Activated CD4-positive, alpha-beta memory T cell treated with anti-CD3 and anti-CD28 coated beads, Interleukin-2, amount 10 ng/mL, durations not matched to agents 7 days and 5 days (primary cell): Measurements from ENCODE around the gene MARCO. TPM values are rescaled to one million over a fixed set of nuclear protein-coding genes. Genes with fewer than 3 reads are reported as not detected.
"Not testable (repeated sequence)": the region's sequence is repeated elsewhere in the genome, so short reads cannot be mapped to it uniquely, and the experiment has no call there.

ENCODE experiments used
- CTCF ChIA-PET: fragments of 350-600 bp; sonication (Branson Sonifier 250); formaldehyde crosslinking; loops from one replicate; lab custom pipeline; 2021; ENCODE audit warnings: antibody characterized with exemption, inconsistent platforms; lab: Charles Lee
- POLR2A ChIA-PET: fragments of 350-600 bp; sonication (Branson Sonifier 250); formaldehyde crosslinking; loops from one replicate; lab custom pipeline; 2021; ENCODE audit warnings: antibody characterized with exemption; lab: Charles Lee
- DNase-seq: peaks from one replicate; pipeline ENCODE4 v3.0.0-alpha.2; 2020
- H3K27ac Mint-ChIP-seq: one replicate; pipeline ENCODE4 v1.8.0; 2021; ENCODE audit warnings: mild to moderate bottlenecking, mixed read lengths
- H3K27me3 Mint-ChIP-seq: one replicate; pipeline ENCODE4 v1.8.0; 2021; ENCODE audit warnings: mixed read lengths
- H3K36me3 Mint-ChIP-seq: one replicate; pipeline ENCODE4 v1.8.0; 2021; ENCODE audit warnings: low read depth, mixed read lengths
- H3K4me1 Mint-ChIP-seq: one replicate; pipeline ENCODE4 v1.8.0; 2021; ENCODE audit warnings: mixed read lengths
- H3K4me3 Mint-ChIP-seq: one replicate; pipeline ENCODE4 v1.8.0; 2021; ENCODE audit warnings: mild to moderate bottlenecking, mixed read lengths
- H3K9me3 Mint-ChIP-seq: one replicate; pipeline ENCODE4 v1.8.0; 2021; ENCODE audit warnings: mixed read lengths
- total RNA-seq, 2 experiments: library from RNA; stranded (reverse); gene quantifications; one replicate each; pipeline ENCODE4 v1.2.3, GENCODE V29; 2021

The MARCO gene
- total RNA-seq, 2 experiments from 2014 or later = not detected

DNA sequence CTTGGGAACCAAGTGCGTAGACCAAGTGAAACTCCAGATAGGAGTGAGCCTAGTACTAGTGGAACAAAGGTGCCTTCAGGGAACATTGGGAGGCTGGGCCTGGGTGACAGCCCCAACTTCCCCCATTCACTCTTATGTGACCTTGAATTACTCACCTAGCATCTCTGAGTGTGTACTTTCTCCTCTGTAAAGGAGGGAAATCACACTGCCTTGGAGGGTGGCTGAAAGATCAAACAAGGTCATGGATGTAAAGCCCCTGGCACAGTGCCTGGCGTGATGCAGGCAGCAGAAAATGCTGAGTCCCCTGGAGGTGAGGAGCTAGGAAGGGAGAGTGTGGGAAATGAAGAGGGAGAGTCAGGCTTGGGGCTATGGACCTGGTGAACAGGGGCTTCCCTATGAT lies 45.9 kb downstream of the MARCO start:
- no peak overlapping the region for H3K27ac Mint-ChIP-seq
- CTCF ChIA-PET = no interaction called here
- no peaks in the 10 kb centered on the region for H3K4me1 Mint-ChIP-seq
- DNase-seq = peak; percentile 7
- POLR2A ChIA-PET = no interaction called here
- no peaks in the 10 kb centered on the region for H3K36me3 Mint-ChIP-seq
- H3K27me3 Mint-ChIP-seq = no peaks in the 10 kb centered on the region
- H3K4me3 Mint-ChIP-seq = no peak overlapping the region
- H3K9me3 Mint-ChIP-seq = no peaks in the 10 kb centered on the region

DNA sequence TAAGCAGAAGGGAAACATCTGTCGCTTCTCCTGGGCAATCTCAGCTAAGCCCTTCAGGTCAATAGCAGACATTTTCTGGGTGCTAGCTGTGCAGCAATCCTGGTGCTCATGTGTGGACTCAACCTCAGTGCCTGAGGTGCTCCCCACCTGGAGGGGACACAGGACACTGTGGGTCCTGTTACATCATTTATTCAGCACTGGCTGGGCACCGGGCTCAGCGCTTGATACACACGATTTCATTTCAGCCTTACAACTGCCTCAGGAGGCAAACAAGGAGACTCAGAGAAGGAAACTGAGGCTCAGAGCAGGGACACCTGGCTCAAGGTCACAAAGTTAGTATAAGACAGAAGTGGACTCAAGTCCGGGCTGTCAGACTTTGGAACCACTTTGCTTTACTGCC lies 46.7 kb downstream of the MARCO start:
- Mint-ChIP-seq H3K4me1 (no peaks in the 10 kb centered on the region), H3K9me3 (no peaks in the 10 kb centered on the region), H3K4me3 (no peak overlapping the region), H3K27me3 (no peaks in the 10 kb centered on the region), H3K27ac (no peak overlapping the region), H3K36me3 (no peaks in the 10 kb centered on the region)
- ChIA-PET POLR2A (no interaction called here), CTCF (no interaction called here)
- peak; percentile 3 for DNase-seq

DNA sequence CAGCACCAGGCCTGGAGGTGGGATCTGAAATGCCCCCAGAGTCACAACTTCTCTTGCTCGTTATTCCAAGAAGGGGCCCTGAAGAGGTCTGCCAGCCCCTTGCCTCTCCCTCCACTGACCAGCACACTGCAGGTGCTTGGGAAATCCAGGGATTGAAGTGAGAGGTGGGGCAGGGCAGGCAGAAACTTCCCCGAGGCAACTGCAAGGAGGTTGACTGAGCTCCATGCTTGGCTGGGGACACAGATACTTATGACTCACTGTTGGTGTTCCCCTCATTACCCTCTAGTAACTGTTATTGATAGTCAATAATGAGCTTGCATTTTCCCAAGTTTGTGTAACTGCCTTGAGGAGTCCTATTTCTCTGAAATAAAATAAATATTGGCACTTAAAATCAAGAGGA lies 47.5 kb downstream of the MARCO start:
- Mint-ChIP-seq H3K36me3 (no peaks in the 10 kb centered on the region), H3K9me3 (no peaks in the 10 kb centered on the region), H3K27me3 (no peaks in the 10 kb centered on the region), H3K4me1 (no peaks in the 10 kb centered on the region), H3K27ac (no peak overlapping the region), H3K4me3 (no peak overlapping the region)
- peak; percentile 2 for DNase-seq
- ChIA-PET POLR2A (no interaction called here), CTCF (no interaction called here)

DNA sequence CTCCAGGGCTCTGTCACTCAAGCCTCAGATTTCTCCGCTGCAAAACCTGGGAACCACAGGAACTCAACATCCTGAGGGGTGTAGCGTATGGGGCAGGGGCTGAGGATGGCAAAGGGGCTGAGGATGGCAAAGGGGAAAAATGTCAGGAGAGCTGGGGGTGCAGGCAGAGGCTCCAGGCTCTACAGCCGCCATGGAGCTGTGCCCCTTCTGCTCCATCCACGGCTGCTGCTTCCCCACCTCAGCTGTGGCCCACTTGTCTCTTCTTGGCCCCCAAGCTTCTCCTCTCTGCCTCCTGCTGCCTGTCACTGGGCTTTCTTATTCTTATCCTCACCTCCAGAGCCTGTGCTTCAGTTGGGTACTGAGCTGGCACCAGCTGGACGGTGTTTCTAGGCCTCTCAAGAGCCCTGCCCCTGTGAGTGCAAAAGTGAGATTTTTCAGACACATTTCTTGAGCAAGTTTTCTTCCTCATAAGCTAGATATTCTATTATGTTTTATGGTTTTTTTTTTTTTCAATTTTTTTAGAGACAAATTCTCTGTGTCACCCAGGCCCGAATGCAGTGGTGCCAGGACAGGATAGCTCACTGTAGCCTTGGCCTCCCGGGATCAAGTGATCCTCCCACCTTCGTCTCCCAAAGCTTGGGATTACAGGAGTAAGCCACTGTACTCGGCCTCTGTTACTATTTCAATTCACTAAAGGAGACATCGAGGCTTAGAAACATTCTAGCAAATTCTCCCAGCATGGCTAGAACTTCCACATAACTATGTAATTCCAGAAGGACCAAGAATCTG lies 49.0 kb downstream of the MARCO start:
- Mint-ChIP-seq H3K4me1 (no peaks in the 10 kb centered on the region), H3K27me3 (no peaks in the 10 kb centered on the region), H3K27ac (no peak overlapping the region), H3K36me3 (no peaks in the 10 kb centered on the region), H3K4me3 (no peak overlapping the region), H3K9me3 (no peaks in the 10 kb centered on the region)
- CTCF ChIA-PET = no interaction called here
- DNase-seq = peak; percentile 10
- POLR2A ChIA-PET = no interaction called here

DNA sequence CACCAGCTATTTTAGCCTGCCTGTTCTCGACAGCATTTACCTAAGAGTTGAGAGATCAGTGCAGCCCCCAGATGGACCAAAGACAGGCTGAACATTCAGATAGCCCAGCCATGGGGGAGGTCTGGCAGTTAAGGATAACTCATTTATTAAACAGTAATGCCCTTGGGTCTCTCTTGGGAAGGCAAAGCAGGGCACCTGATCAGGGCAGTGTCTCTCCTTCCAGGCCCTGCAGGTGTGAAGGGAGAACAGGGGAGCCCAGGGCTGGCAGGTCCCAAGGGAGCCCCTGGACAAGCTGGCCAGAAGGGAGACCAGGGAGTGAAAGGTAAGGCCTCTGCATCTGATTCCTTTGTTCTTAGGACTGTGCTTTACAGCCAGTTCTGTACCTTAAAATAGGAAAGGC lies 49.6 kb downstream of the MARCO start:
- H3K4me3 Mint-ChIP-seq = no peak overlapping the region
- no peaks in the 10 kb centered on the region for H3K27me3 Mint-ChIP-seq
- no peaks in the 10 kb centered on the region for H3K4me1 Mint-ChIP-seq
- no peaks in the 10 kb centered on the region for H3K36me3 Mint-ChIP-seq
- H3K9me3 Mint-ChIP-seq = no peaks in the 10 kb centered on the region
- CTCF ChIA-PET = no interaction called here
- POLR2A ChIA-PET = no interaction called here
- peak; percentile 2 for DNase-seq
- no peak overlapping the region for H3K27ac Mint-ChIP-seq

DNA sequence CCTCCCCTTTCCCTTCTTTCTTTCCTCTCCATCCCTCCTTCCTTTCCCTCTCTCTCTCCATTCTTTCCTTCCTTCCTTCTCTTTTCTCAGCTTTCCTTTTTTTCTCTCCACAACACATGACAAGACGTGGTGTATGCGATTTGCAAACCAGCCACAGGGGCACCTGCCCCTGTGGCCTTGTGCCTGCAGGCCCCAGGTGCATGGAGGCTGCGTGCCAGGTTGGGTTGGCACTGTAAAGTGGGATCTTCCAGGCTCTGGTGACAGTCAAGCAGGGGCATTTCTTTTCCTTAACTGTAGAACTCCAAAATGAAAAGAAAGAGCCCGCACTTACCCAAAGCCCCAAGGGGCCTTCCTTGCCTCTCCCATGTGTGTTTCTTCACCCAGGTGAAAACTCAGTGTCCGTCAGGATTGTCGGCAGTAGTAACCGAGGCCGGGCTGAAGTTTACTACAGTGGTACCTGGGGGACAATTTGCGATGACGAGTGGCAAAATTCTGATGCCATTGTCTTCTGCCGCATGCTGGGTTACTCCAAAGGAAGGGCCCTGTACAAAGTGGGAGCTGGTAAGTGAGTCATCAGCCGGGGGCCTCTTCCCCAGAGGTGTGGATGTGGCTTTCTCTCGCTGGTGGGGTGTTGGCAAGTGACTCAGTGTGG lies 50.9 kb downstream of the MARCO start:
- Mint-ChIP-seq H3K27ac (no peak overlapping the region), H3K4me1 (no peaks in the 10 kb centered on the region), H3K36me3 (no peaks in the 10 kb centered on the region), H3K4me3 (no peak overlapping the region), H3K27me3 (no peaks in the 10 kb centered on the region), H3K9me3 (no peaks in the 10 kb centered on the region)
- no peak for DNase-seq
- POLR2A ChIA-PET = no interaction called here
- CTCF ChIA-PET = interaction anchor here (1.4 kb wide), 1 partner anchor 34 kb away, joined by 3 read pairs; no protein-coding TSS in a partner anchor

DNA sequence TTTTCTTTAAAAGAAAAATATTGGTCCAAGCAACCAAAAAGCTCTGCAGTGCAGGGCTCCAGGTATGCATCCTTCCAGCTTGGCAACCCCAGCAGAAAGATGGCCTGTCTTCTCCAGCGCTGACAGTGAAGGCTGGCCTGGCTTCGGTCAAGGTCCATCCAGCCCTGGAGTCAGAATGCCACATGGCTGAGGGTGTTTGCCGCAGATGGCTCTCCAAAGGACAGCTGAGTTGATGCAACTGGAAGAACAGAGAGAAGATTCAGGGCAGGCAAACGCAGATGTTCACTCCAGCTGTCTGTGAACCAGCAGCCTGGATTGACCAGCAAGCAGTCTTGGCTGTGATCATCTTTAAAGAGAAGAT lies 51.4 kb downstream of the MARCO start:
- peak; percentile 13 for DNase-seq
- Mint-ChIP-seq H3K27ac (no peak overlapping the region), H3K4me3 (no peak overlapping the region), H3K27me3 (no peaks in the 10 kb centered on the region), H3K9me3 (no peaks in the 10 kb centered on the region), H3K36me3 (no peaks in the 10 kb centered on the region), H3K4me1 (no peaks in the 10 kb centered on the region)
- POLR2A ChIA-PET = no interaction called here
- CTCF ChIA-PET = interaction anchor here (1.4 kb wide), 1 partner anchor 33 kb away, joined by 3 read pairs; no protein-coding TSS in a partner anchor

DNA sequence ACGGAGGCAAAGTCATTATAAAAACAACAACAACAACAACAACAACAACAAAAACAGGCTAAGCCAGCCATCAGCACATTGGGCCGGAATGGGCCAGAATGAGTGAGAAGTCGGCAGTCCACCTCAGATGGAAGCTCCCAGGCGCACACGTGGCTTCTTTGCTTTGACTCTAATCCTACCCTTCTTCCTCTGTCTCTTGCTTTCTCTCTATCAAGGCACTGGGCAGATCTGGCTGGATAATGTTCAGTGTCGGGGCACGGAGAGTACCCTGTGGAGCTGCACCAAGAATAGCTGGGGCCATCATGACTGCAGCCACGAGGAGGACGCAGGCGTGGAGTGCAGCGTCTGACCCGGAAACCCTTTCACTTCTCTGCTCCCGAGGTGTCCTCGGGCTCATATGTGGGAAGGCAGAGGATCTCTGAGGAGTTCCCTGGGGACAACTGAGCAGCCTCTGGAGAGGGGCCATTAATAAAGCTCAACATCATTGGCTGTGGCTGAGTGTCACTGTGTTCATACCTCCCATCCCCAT lies 52.2 kb downstream of the MARCO start:
- Mint-ChIP-seq H3K4me1 (no peaks in the 10 kb centered on the region), H3K9me3 (no peaks in the 10 kb centered on the region), H3K27me3 (no peaks in the 10 kb centered on the region), H3K4me3 (no peak overlapping the region), H3K27ac (no peak overlapping the region), H3K36me3 (no peaks in the 10 kb centered on the region)
- DNase-seq = no peak
- ChIA-PET POLR2A (no interaction called here), CTCF (interaction anchor here (1.4 kb wide), 1 partner anchor 32 kb away, joined by 3 read pairs; no protein-coding TSS in a partner anchor)

DNA sequence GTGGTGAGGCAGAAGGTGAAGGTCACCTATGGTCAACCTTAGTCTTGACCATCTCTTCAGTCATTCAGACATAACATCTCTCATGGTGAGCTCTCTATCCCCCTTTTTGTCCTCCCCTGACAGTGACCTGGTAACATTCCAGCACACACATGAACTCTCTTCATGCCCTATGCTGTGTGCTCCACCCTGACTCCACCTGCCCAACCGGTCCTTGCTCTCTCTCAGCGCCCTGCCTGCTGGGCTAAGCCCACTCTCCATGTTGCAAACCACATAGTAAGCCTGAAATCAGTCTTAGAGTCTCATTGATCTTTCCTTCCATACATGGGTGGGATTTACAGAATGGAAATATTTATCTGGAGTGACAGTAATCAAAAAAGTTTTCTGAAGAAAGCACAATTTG lies 52.8 kb downstream of the MARCO start:
- no peak for DNase-seq
- Mint-ChIP-seq H3K4me3 (no peak overlapping the region), H3K27ac (no peak overlapping the region), H3K36me3 (no peaks in the 10 kb centered on the region), H3K27me3 (no peaks in the 10 kb centered on the region), H3K9me3 (no peaks in the 10 kb centered on the region), H3K4me1 (no peaks in the 10 kb centered on the region)
- ChIA-PET POLR2A (no interaction called here), CTCF (interaction anchor here (1.4 kb wide), 1 partner anchor 32 kb away, joined by 3 read pairs; no protein-coding TSS in a partner anchor)

DNA sequence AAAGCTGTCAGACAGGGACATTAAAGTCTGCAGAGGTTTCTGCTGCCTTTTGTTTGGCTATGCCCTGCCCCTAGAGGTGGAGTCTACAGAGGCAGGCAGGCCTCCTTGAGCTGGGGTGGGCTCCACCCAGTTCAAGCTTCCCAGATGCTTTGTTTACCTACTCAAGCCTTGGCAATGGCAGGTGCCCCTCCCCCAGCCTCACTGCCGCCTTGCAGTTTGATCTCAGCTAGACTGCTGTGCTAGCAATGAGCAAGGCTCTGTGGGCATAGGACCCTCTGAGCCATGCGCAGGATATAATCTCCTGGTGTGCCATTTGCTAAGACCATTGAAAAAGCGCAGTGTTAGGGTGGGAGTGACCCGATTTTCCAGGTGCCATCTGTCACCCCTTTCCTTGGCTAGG lies 61.9 kb downstream of the MARCO start:
- H3K4me3 Mint-ChIP-seq, CTCF ChIA-PET, H3K4me1 Mint-ChIP-seq, H3K9me3 Mint-ChIP-seq, H3K27ac Mint-ChIP-seq, H3K36me3 Mint-ChIP-seq, H3K27me3 Mint-ChIP-seq, POLR2A ChIA-PET: not testable (repeated sequence)
- DNase-seq = peak; percentile 7

DNA sequence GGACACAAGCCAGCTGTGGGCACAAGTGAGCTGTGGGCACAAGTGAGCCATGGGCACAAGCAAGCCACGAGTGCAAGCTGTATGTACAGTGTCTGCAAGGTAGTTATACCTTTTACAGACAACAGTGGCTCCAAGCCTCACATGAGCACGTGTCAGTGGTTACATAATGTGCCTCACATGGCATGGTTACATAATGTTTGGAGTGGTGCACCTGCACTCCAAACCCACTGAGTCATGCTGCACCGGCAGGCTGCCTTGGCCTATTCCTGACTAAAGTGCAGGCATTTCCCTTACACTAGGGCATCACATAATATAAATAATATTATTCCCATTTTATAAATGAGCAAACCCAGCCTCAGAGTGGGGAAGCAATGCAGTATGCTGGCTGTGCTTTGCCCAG lies 62.6 kb downstream of the MARCO start:
- no peaks in the 10 kb centered on the region for H3K4me1 Mint-ChIP-seq
- ChIA-PET CTCF (no interaction called here), POLR2A (no interaction called here)
- H3K27me3 Mint-ChIP-seq = no peaks in the 10 kb centered on the region
- H3K4me3 Mint-ChIP-seq = no peak overlapping the region
- H3K27ac Mint-ChIP-seq = no peak overlapping the region
- H3K9me3 Mint-ChIP-seq = no peaks in the 10 kb centered on the region
- DNase-seq = peak; percentile 11
- no peaks in the 10 kb centered on the region for H3K36me3 Mint-ChIP-seq

DNA sequence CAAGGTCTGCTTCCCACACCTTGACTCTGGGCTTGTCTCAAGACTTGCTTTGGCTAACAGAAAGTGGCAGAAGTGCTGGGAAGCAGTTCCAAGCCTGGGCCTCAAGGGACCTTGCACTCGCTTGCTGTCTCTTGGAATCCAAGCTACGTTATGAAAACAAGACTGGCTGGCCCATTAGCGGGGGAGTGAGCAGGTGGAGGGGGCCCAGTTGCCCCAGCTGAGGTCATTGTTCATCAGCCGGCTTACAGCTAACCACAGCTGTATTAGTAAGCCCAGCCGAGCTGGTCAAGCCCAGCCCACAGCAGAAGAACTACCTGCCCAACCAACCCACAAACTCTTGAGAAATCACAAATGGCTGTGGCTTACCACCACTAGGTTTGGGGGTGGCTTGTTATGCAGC lies 63.1 kb downstream of the MARCO start:
- POLR2A ChIA-PET = no interaction called here
- Mint-ChIP-seq H3K36me3 (no peaks in the 10 kb centered on the region), H3K4me3 (no peak overlapping the region), H3K9me3 (no peaks in the 10 kb centered on the region), H3K27me3 (peaks cover 3% of the 10 kb centered on the region), H3K27ac (no peak overlapping the region), H3K4me1 (no peaks in the 10 kb centered on the region)
- no peak for DNase-seq
- CTCF ChIA-PET = no interaction called here

DNA sequence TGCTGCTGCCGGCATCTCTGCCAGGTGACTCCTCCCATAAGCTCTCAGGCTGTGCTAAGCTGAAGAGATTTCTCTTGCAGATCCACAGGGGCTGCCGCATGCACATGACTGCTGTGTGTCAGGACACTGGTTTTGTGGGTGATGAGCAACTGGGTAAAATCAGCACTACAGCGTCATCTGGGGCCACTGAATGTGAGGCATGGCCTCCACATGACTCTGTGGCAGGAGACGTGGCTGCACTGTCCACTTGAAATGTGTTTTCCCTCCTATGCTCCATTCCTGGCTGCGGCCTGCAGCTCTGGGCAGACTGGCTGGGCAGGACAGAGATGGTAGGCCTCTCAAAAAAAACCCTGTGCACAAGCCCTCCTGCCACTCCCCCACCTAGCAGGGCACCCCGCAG lies 63.6 kb downstream of the MARCO start:
- Mint-ChIP-seq H3K36me3 (no peaks in the 10 kb centered on the region), H3K4me1 (no peaks in the 10 kb centered on the region), H3K27ac (no peak overlapping the region), H3K4me3 (no peak overlapping the region), H3K27me3 (peaks cover 4% of the 10 kb centered on the region), H3K9me3 (no peaks in the 10 kb centered on the region)
- POLR2A ChIA-PET = no interaction called here
- CTCF ChIA-PET = no interaction called here
- no peak for DNase-seq
